GM20000 (cell line): ENCODE results near the gene GBX2.

Experiments used
- DNase-seq: peaks from one replicate; pipeline ENCODE4 v3.0.0; 2012; ENCODE audit warnings: low spot score
- TF ChIP-seq, protein P1 (sequence below): IDR thresholded peaks from 2 replicates; pipeline ENCODE4 v1.5.1; 2012; ENCODE audit warnings: mild to moderate bottlenecking, control low read depth; ENCODE audit errors: extremely low read depth, missing control alignments

GBX2 gene

GRCh38 chr2:236180831-236181453, 12.8 kb upstream of the GBX2 start:
- TF ChIP-seq, protein P1, sequence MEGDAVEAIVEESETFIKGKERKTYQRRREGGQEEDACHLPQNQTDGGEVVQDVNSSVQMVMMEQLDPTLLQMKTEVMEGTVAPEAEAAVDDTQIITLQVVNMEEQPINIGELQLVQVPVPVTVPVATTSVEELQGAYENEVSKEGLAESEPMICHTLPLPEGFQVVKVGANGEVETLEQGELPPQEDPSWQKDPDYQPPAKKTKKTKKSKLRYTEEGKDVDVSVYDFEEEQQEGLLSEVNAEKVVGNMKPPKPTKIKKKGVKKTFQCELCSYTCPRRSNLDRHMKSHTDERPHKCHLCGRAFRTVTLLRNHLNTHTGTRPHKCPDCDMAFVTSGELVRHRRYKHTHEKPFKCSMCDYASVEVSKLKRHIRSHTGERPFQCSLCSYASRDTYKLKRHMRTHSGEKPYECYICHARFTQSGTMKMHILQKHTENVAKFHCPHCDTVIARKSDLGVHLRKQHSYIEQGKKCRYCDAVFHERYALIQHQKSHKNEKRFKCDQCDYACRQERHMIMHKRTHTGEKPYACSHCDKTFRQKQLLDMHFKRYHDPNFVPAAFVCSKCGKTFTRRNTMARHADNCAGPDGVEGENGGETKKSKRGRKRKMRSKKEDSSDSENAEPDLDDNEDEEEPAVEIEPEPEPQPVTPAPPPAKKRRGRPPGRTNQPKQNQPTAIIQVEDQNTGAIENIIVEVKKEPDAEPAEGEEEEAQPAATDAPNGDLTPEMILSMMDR = peak; percentile 46
- peak; percentile 76 for DNase-seq

GRCh38 chr2:236180076-236180816, 12.1 kb upstream of the GBX2 start:
- TF ChIP-seq, protein P1 = no peak
- no peak for DNase-seq

- TF ChIP-seq, protein P1 = no peak
Measured at GRCh38 chr2:236179236-236180075, 11.3 kb upstream of the GBX2 start.

DNA sequence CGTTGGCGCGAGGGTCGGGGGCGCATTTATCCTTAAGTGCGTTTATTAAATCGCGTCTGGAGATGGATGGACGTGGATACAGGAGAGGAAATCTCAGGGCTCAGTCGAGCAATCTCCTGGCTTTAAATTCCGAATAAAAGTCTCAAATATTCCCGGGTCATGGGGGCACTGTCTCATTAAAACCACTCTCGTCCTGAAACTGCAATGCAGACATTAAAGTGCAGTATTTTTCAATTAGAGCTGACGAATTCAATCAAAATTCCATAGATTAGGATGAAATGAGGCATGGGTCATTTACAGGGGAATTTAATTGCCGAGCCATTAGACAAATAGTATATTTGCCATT, 10.7 kb upstream of the GBX2 start:
- TF ChIP-seq, protein P1 = no peak
- peak; percentile 40 for DNase-seq

More at GRCh38 chr2:236179236-236180075, 11.3 kb upstream of the GBX2 start:
- no peak for DNase-seq

DNA sequence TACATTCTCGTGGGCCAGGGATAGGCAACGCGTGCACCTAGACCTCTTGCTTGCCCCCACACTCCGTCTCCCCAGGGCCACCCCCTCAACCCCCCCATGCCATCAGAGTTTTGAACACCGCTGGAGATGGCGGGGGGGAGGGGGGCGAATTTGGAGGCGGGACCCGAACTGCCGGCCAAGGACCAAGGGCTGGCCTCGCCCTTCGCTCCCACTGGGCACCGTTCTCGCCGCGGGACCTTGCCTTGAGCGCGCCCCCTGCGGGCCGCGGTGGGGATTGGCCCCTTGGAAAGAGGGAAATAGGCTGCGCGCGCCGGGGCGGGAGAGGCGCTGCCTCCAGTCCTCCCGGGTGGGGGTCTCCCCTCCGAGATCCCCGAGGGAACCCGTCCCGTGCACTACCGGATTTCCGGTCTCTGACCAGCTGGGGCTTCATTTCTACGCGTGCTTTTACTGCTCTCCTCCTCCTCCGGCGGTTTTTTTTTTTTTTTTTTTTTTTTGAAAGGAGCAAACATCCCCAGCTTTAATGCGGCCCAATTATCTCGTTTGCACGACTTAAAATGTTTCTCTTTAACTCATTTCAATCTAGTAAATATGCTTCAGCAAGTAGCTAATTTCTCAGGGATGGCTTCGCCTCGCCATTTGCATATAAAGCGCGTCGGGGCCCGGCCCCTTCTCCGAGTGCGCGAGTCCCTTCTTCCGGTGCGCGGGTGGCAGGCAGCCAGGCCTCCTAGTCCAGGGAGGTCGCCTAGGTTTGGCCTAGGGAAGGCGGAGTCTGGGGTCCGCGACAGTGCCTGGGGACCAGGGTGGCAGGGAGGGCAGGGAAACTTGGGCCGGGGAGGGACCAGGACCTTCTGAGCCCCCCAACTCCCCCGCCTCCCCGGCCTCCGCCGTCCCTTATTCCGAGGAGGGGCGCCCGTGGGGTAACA, 10.0 kb upstream of the GBX2 start:
- peak; percentile 78 for DNase-seq
- TF ChIP-seq, protein P1 = peak; percentile 62

- peak; percentile 63 for DNase-seq
- TF ChIP-seq, protein P1 = peak; percentile 30
Measured at GRCh38 chr2:236177604-236177966, 9.4 kb upstream of the GBX2 start.
